SK-N-SH treated with all-trans-retinoic acid at 6 μM for 48 hours (cell line): ENCODE measurements around the gene ZGPAT.
A peak's percentile ranks its signal among the peaks of the same experiment; 100 is the strongest.

ENCODE experiments used
- ATAC-seq: fragments of 200-7000 bp; cut with Tn5 transposase; 3 replicates; pipeline ENCODE4 v1.9.1; 2020; ENCODE audit warnings: mild to moderate bottlenecking, moderate library complexity
- ARNTL ChIP-seq: fragments of 450-650 bp; formaldehyde crosslinking; IDR thresholded peaks from 2 replicates; pipeline ENCODE4 v1.5.0; 2020; ENCODE audit warnings: low read depth, mild to moderate bottlenecking, moderate library complexity, borderline replicate concordance
- BACH2 ChIP-seq: fragments of 250-450 bp; sonication (Bioruptor Pico); IDR thresholded peaks from 2 replicates; pipeline ENCODE4 v1.9.0; 2021; ENCODE audit warnings: mild to moderate bottlenecking, borderline replicate concordance
- CREB5 ChIP-seq: fragments of 250-450 bp; sonication (Bioruptor Pico); IDR thresholded peaks from 2 replicates; pipeline ENCODE4 v1.5.1; 2020; ENCODE audit warnings: low read depth, mild to moderate bottlenecking, moderate library complexity
- CSDC2 ChIP-seq: fragments of 250-450 bp; sonication (Bioruptor Pico); IDR thresholded peaks from 2 replicates; pipeline ENCODE4 v1.5.0; 2020; ENCODE audit warnings: mild to moderate bottlenecking, moderate library complexity
- CSRNP3 ChIP-seq: fragments of 250-450 bp; sonication (Bioruptor Pico); IDR thresholded peaks from 2 replicates; pipeline ENCODE4 v1.5.1; 2021; ENCODE audit warnings: mild to moderate bottlenecking, moderate library complexity
- ESRRG ChIP-seq: fragments of 250-450 bp; sonication (Bioruptor Pico); IDR thresholded peaks from 2 replicates; pipeline ENCODE4 v1.6.1; 2021; ENCODE audit warnings: mild to moderate bottlenecking
- GLIS3 ChIP-seq: fragments of 250-450 bp; sonication (Bioruptor Pico); IDR thresholded peaks from 2 replicates; pipeline ENCODE4 v1.5.0; 2020; ENCODE audit warnings: mild to moderate bottlenecking, moderate library complexity
- ISL1 ChIP-seq: fragments of 250-450 bp; sonication (Bioruptor Pico); IDR thresholded peaks from 2 replicates; pipeline ENCODE4 v2.1.2; 2022; ENCODE audit warnings: mild to moderate bottlenecking, moderate library complexity
- OSR1 ChIP-seq: fragments of 250-450 bp; sonication (Bioruptor Pico); IDR thresholded peaks from 2 replicates; pipeline ENCODE4 v1.8.0; 2022; ENCODE audit warnings: moderate library complexity, mild to moderate bottlenecking, inconsistent platforms
- PATZ1 ChIP-seq: fragments of 250-450 bp; sonication (Bioruptor Pico); IDR thresholded peaks from 2 replicates; pipeline ENCODE4 v1.8.0; 2020; ENCODE audit warnings: mild to moderate bottlenecking, moderate library complexity, borderline replicate concordance
- PPARA ChIP-seq: fragments of 250-450 bp; sonication (Bioruptor Pico); IDR thresholded peaks from 2 replicates; pipeline ENCODE4 v1.5.0; 2020; ENCODE audit warnings: mild to moderate bottlenecking, borderline replicate concordance
- SNAI2 ChIP-seq: fragments of 250-450 bp; sonication (Bioruptor Pico); IDR thresholded peaks from 2 replicates; pipeline ENCODE4 v1.5.0; 2020; ENCODE audit warnings: mild to moderate bottlenecking, moderate library complexity
- TSHZ2 ChIP-seq: fragments of 250-450 bp; sonication (Bioruptor Pico); IDR thresholded peaks from 2 replicates; pipeline ENCODE4 v1.5.0; 2020; ENCODE audit warnings: mild to moderate bottlenecking, moderate library complexity
- ZC3H10 ChIP-seq: fragments of 250-450 bp; sonication (Bioruptor Pico); IDR thresholded peaks from 2 replicates; pipeline ENCODE4 v1.5.1; 2021; ENCODE audit warnings: mild to moderate bottlenecking, moderate library complexity
- ZFP3 ChIP-seq: fragments of 250-450 bp; sonication (Bioruptor Pico); IDR thresholded peaks from 2 replicates; pipeline ENCODE4 v1.5.0; 2020; ENCODE audit warnings: mild to moderate bottlenecking, moderate library complexity
- ZFP30 ChIP-seq: fragments of 450-650 bp; formaldehyde crosslinking; IDR thresholded peaks from 2 replicates; pipeline ENCODE4 v1.5.0; 2022; ENCODE audit warnings: mild to moderate bottlenecking, moderate library complexity
- ZNF565 ChIP-seq: fragments of 450-650 bp; formaldehyde crosslinking; conservative IDR thresholded peaks from 2 replicates; pipeline ENCODE4 v1.5.0; 2020; ENCODE audit warnings: low read depth, mild to moderate bottlenecking, moderate library complexity
- ZNF8 ChIP-seq: fragments of 450-650 bp; formaldehyde crosslinking; IDR thresholded peaks from 2 replicates; pipeline ENCODE4 v1.5.0; 2020; ENCODE audit warnings: mild to moderate bottlenecking, moderate library complexity

Gene ZGPAT

GRCh38 chr20:63745424-63745805 lies 37.6 kb downstream of the ZGPAT start:
- no peak for ATAC-seq
- TF ChIP-seq PPARA (CRISPR knock-in tag): no peak
- TF ChIP-seq ZFP30: no peak
- TF ChIP-seq GLIS3 (CRISPR knock-in tag): no peak
- TF ChIP-seq ESRRG (CRISPR knock-in tag): no peak
- TF ChIP-seq CSDC2 (CRISPR knock-in tag): no peak
- TF ChIP-seq ZFP3: no peak
- no peak for TF ChIP-seq ZC3H10
- TF ChIP-seq BACH2 (CRISPR knock-in tag): no peak
- TF ChIP-seq PATZ1: no peak
- TF ChIP-seq TSHZ2 (CRISPR knock-in tag): no peak
- TF ChIP-seq SNAI2: no peak
- TF ChIP-seq ISL1: no peak
- TF ChIP-seq CREB5 (CRISPR knock-in tag): no peak
- no peak for TF ChIP-seq ZNF565 (CRISPR knock-in tag)
- TF ChIP-seq ARNTL (CRISPR knock-in tag): no peak

GRCh38 chr20:63745961-63746731 lies 38.3 kb downstream of the ZGPAT start:
- TF ChIP-seq TSHZ2 (CRISPR knock-in tag) (no peak), ZNF8 (CRISPR knock-in tag) (no peak), CSDC2 (CRISPR knock-in tag) (no peak), BACH2 (CRISPR knock-in tag) (no peak), CREB5 (CRISPR knock-in tag) (no peak), OSR1 (CRISPR knock-in tag) (no peak), CSRNP3 (CRISPR knock-in tag) (no peak), ZC3H10 (no peak), ARNTL (CRISPR knock-in tag) (no peak), PPARA (CRISPR knock-in tag) (no peak), ZNF565 (CRISPR knock-in tag) (no peak), ZFP3 (no peak), ISL1 (no peak), GLIS3 (CRISPR knock-in tag) (no peak), ZFP30 (no peak)
- ATAC-seq: peak; percentile 31
